Right hindlimb (tissue), 1 donor: Measurements from ENCODE around the gene STAT4.

Experiments
- DNase-seq: peaks from one replicate; pipeline ENCODE4 v3.0.0-alpha.2; 2018

STAT4 gene

GRCh38 chr2:191081411-191082155 is 69.2 kb downstream of the STAT4 start:
- no peak for DNase-seq

GRCh38 chr2:191078165-191078867 is 72.5 kb downstream of the STAT4 start:
- no peak for DNase-seq

- DNase-seq = no peak
Measured at GRCh38 chr2:191070276-191070675, 80.5 kb downstream of the STAT4 start.

GRCh38 chr2:191069606-191070005 is 81.2 kb downstream of the STAT4 start:
- no peak for DNase-seq

- no peak for DNase-seq
Measured at GRCh38 chr2:191066919-191067233, 83.9 kb downstream of the STAT4 start.

GRCh38 chr2:191066197-191066918 is 84.4 kb downstream of the STAT4 start:
- no peak for DNase-seq

- no peak for DNase-seq
Measured at GRCh38 chr2:191065785-191066184, 85.0 kb downstream of the STAT4 start.

GRCh38 chr2:191064590-191064989 is 86.2 kb downstream of the STAT4 start:
- no peak for DNase-seq

- DNase-seq = no peak
Measured at GRCh38 chr2:191063584-191063983, 87.2 kb downstream of the STAT4 start.

- DNase-seq = no peak
Measured at GRCh38 chr2:191061381-191061980, 89.3 kb downstream of the STAT4 start.

GRCh38 chr2:191059308-191059707 is 91.5 kb downstream of the STAT4 start:
- no peak for DNase-seq

- DNase-seq = no peak
Measured at GRCh38 chr2:191056228-191056627, 94.6 kb downstream of the STAT4 start.

GRCh38 chr2:191053256-191053655 is 97.5 kb downstream of the STAT4 start:
- DNase-seq = no peak

- DNase-seq = no peak
Measured at GRCh38 chr2:191051825-191052778, 98.7 kb downstream of the STAT4 start.

- DNase-seq = no peak
Measured at GRCh38 chr2:191051177-191051576, 99.6 kb downstream of the STAT4 start.

GRCh38 chr2:191050640-191050987 is 100.2 kb downstream of the STAT4 start:
- no peak for DNase-seq

GRCh38 chr2:191049728-191050639 is 100.8 kb downstream of the STAT4 start:
- no peak for DNase-seq

GRCh38 chr2:191048073-191048472 is 102.7 kb downstream of the STAT4 start:
- no peak for DNase-seq

- DNase-seq = no peak
Measured at GRCh38 chr2:191045141-191045540, 105.7 kb downstream of the STAT4 start.

- DNase-seq = no peak
Measured at GRCh38 chr2:191043438-191043837, 107.4 kb downstream of the STAT4 start.

GRCh38 chr2:191041418-191042161 is 109.2 kb downstream of the STAT4 start:
- DNase-seq = no peak
